ENCODE measurements around the gene NENF.

DNA sequence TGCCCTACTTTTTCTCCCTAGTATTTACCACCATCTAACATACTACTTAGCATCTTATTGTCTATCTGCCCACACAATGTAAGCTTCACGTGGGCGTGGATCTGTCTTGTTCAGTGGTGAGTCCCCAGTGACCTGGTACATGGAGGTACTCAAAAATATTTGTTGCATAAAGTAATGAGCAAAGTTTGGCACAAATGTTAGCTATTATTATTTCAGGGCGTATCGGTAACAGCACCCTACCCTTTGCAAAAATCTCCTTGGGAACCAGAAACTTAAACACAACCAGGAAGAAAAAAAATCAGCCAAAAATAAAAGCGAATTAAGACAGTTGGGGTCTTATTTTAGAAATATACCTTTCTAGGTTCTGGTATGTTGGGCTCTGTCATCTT lies 454 bp upstream of the NENF start:
- TF ChIP-seq POLR2AphosphoS5 (IDR thresholded peaks at IDR 0.05) (no peak), POLR2A (IDR thresholded peaks at IDR 0.05) (no peak), EP300 (IDR thresholded peaks at IDR 0.05) (no peak)
- TF ChIP-seq, protein P1, sequence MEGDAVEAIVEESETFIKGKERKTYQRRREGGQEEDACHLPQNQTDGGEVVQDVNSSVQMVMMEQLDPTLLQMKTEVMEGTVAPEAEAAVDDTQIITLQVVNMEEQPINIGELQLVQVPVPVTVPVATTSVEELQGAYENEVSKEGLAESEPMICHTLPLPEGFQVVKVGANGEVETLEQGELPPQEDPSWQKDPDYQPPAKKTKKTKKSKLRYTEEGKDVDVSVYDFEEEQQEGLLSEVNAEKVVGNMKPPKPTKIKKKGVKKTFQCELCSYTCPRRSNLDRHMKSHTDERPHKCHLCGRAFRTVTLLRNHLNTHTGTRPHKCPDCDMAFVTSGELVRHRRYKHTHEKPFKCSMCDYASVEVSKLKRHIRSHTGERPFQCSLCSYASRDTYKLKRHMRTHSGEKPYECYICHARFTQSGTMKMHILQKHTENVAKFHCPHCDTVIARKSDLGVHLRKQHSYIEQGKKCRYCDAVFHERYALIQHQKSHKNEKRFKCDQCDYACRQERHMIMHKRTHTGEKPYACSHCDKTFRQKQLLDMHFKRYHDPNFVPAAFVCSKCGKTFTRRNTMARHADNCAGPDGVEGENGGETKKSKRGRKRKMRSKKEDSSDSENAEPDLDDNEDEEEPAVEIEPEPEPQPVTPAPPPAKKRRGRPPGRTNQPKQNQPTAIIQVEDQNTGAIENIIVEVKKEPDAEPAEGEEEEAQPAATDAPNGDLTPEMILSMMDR (IDR thresholded peaks at IDR 0.05), result no peak
